Measurements from ENCODE around the gene CDK2AP2.
A peak's percentile ranks its signal among the peaks of the same experiment; 100 is the strongest.

- peak; percentile 53 to 86 (median 83) for TF ChIP-seq POLR2A (IDR thresholded peaks at IDR 0.05)
- TF ChIP-seq, protein P1, sequence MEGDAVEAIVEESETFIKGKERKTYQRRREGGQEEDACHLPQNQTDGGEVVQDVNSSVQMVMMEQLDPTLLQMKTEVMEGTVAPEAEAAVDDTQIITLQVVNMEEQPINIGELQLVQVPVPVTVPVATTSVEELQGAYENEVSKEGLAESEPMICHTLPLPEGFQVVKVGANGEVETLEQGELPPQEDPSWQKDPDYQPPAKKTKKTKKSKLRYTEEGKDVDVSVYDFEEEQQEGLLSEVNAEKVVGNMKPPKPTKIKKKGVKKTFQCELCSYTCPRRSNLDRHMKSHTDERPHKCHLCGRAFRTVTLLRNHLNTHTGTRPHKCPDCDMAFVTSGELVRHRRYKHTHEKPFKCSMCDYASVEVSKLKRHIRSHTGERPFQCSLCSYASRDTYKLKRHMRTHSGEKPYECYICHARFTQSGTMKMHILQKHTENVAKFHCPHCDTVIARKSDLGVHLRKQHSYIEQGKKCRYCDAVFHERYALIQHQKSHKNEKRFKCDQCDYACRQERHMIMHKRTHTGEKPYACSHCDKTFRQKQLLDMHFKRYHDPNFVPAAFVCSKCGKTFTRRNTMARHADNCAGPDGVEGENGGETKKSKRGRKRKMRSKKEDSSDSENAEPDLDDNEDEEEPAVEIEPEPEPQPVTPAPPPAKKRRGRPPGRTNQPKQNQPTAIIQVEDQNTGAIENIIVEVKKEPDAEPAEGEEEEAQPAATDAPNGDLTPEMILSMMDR (IDR thresholded peaks at IDR 0.05): no peak
Observed at GRCh38 chr11:67464411-67465188, 43.4 kb downstream of the CDK2AP2 start.

Data from body of pancreas (tissue), 4 donors.